ENCODE results near the gene PI4K2B. TPM values are rescaled to one million over a fixed set of nuclear protein-coding genes. Genes with fewer than 3 reads are reported as not detected.
"Not testable (repeated sequence)": the region's sequence is repeated elsewhere in the genome, so short reads cannot be mapped to it uniquely, and the experiment has no call there.

Gene PI4K2B
- total RNA-seq, result 27.2 and 29.7 TPM in 2 replicates

DNA sequence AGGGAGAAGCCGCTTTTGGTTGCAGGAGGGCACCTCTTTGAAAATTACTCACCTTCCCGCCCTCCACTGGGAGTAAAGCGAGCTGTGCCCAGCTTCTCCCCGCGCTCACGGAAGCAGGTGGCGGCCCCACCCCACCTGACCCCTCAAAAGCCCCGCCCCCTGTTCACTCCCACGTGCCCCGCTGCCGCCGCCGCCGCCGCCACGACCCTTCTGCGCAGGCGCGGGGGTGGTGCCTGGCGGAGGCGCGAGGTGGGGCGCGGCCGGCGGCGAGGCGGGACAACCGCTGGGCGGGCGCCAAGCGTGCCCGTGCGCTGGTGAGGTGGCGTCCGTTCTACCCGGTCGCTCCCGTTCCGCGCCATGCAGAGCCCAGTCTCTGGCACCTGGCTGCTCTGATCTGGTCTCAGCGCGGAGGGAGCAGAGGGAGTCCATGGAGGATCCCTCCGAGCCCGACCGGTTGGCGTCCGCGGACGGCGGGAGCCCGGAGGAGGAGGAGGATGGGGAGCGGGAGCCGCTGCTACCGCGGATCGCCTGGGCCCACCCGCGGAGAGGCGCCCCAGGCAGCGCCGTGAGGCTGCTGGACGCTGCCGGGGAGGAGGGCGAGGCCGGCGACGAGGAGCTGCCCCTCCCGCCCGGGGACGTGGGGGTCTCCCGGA, at the start of gene PI4K2B:
Gene PI4K2B, plus strand, starts transcription at position 297 of the 653 bp plus-strand sequence. Its CDS starts 131 bp downstream, at position 428.
- intact Hi-C loops (cut with micrococcal nuclease), result loop anchor here (1.0 to 10.0 kb wide), 13 partner anchors 19 to 1623 kb away; partner anchors contain the start of genes ANAPC4, DHX15, SEL1L3 and SEPSECS

GRCh38 chr4:25184056-25184455, 49.8 kb upstream of the PI4K2B start:
- intact Hi-C loops (cut with micrococcal nuclease), result no loop called here

DNA sequence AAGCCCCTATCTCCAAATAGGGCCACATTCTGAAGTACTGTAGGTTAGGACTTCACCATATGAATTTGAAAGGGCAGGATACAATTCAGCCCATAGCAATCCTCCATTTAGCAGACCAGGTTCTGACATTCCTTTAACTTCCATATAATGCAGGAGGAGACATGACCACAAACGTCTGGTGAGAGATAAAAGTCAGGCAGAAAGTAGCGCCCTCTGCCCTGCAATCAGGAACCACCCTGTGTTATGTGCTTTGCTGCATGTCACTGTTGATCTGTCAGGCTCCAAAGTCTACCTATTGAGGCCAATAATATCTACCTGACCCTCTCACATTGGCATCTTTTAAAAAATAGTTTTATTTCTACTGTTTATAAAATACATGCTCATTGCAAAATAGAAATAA, 43.4 kb upstream of the PI4K2B start:
- intact Hi-C loops (cut with micrococcal nuclease), result no loop called here

DNA sequence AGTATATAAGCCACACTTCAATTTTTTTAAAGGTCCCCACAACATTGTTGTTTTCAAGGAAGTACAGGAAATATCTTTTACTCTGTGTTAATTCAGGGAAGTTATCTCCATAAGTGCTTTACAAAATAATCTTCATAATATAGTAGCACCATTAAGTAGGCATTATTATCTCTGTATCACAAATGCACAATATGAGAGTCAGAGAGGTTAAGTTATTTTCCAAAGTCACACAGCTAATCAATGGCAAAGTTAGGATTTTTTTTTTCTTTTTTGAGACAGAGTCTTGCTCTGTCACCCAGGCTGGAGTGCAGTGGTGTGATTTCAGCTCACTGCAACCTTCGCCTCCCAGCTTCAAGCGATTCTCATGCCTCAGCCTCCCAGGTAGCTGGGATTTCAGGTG, 35.1 kb upstream of the PI4K2B start:
- intact Hi-C loops (cut with micrococcal nuclease), result no loop called here

GRCh38 chr4:25207997-25208396, 25.8 kb upstream of the PI4K2B start:
- intact Hi-C loops (cut with micrococcal nuclease), result no loop called here

DNA sequence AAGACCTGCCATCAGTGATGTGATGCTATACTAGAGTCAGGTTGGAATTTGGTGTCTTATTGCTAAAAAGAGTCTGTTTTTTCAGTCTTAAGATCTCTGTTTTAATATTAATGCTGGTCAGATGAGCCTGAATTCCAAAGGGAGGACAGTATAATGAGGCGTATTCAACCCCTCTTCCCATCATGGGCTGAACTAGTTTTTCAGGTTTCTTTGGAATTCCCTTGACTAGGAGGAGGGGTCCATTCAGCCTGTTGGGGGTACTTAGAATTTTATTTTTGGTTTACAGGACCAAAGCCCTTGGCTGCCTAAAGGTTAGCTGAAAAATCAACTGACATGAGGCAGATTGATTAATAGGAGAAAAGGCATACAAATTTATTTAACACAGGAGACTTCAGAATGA, 24.1 kb upstream of the PI4K2B start:
- intact Hi-C loops (cut with micrococcal nuclease), result no loop called here

GRCh38 chr4:25211721-25212120, 22.1 kb upstream of the PI4K2B start:
- intact Hi-C loops (cut with micrococcal nuclease), result no loop called here

DNA sequence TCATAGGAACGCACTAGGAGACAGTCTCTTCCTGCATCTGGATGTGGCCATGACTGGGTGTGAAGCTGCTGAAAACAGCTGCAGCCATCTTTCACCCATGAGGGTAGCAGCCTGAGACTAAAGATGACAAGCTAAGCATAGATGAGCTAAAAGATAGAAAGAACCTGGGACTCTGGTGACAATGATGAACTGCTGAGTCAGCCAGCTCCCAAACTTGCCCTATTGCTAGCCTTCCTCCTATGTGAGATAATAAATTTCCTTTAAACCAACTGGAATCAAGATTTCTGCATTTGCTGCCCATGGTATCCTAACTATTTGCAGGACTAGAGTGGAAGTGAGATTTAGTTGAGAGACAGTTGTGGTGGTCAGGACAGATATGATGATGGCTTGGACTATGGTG, 21.0 kb upstream of the PI4K2B start:
- intact Hi-C loops (cut with micrococcal nuclease), result no loop called here

DNA sequence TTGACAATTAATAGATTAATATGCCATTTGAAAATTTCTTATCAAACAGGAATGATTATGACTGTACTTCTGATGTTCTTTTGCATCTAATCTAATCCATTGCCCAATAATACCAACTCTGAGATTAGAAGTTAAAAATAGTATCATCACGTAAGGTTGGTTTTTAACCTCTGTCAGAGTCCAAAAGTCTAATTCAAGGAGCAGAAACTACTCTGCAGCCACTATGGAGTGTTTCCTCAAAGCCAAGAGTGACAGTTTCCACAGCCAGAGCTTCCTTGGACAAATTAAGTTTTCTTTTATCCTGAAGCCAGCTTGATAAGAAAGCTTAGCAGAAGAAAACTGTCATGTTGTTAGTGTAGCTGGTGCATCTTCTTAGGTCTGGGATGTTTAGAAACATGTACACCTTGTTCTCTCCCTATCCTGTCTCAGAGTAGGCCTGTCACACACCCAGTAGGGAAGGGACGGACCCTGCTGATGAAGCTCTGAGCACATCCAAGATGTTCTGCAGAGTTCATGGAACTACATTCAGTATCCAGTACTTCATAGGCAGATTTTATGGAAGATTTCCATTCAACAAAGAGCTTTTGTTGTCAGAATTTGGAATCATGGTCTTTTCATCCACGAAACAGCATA, 20.4 kb upstream of the PI4K2B start:
- intact Hi-C loops (cut with micrococcal nuclease), result no loop called here

GRCh38 chr4:25214750-25215149, 19.1 kb upstream of the PI4K2B start:
- intact Hi-C loops (cut with micrococcal nuclease), result not testable (repeated sequence)

- intact Hi-C loops (cut with micrococcal nuclease), result no loop called here
Measured at GRCh38 chr4:25215511-25215910, 18.3 kb upstream of the PI4K2B start.

DNA sequence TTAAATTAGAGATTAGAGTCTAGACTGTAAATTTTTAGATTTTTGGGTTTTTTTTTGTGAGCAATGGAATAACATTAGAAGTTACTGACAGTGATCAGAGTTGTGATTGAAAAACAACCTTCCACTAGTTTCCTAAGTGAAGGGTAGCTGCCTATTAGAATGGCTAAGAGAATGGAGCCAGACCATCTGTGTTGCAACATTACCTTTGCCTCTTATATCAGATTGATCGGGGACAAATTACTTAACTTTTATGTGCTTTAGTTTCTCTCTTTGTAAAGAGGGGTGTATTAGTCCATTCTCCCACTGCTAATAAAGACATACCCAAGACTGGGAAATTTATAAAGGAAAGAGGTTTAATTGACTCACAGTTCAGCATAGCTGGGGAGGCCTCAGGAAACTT, 12.5 kb upstream of the PI4K2B start:
- intact Hi-C loops (cut with micrococcal nuclease), result no loop called here

DNA sequence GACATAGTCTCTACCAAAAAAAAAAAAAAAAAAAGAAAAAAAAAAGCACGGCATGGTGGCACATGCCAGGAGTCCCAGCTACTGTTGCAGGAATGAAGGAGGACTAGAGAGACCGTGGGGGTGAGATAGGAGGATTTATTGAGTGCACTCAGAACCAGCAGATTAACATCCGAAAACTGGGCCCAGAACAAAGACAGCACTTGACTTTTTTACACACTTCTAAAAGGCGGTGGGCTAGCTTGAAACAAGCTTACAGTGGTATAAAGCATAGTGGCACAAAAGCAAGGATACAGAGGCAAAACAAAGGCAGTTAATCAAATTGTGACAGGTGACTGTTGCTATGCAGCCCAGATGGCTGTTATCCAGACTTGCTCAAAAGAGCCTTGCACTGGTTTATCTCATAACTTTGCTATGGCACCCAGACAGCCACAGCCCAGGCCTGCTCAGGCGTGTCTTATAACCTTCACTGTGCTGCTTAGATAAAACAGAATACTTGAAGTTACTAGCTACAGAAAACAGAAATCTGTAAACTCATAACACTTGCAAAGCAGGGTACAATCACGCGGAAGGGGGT, 9.9 kb upstream of the PI4K2B start:
- intact Hi-C loops (cut with micrococcal nuclease), result no loop called here

DNA sequence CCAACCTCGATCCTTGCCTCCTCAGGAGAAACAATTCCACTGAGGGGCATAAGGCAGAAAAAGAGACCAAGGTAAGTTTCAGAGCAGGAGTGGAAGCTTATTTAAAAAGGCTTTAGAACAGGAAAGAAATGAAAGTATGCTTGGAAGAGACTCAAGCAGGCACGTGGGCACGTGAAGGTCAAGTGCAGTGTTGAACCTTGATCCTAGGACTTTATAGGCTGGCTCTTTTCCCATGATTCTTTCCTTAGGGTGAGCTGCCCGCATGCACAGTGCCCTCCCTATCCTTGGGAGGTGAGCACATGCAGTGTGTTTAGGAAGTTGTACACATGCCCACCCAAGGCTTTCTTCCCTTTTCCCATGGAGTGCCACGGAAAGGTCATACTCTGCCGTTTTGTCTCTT, 4.0 kb upstream of the PI4K2B start:
- intact Hi-C loops (cut with micrococcal nuclease), result loop anchor here (5.0 to 10.0 kb wide), 3 partner anchors 758 to 965 kb away; no protein-coding TSS in a partner anchor

GRCh38 chr4:25233194-25233593, 639 bp upstream of the PI4K2B start:
- intact Hi-C loops (cut with micrococcal nuclease), result loop anchor here (1.0 to 10.0 kb wide), 5 partner anchors 649 to 1624 kb away; partner anchors contain the start of gene DHX15

- intact Hi-C loops (cut with micrococcal nuclease), result loop anchor here (1.0 to 10.0 kb wide), 15 partner anchors 18 to 1902 kb away; partner anchors contain the start of genes ANAPC4, SEL1L3, SEPSECS and SMIM20
Measured at GRCh38 chr4:25234390-25235370, 847 bp downstream of the PI4K2B start.

GRCh38 chr4:25235401-25235800, 1.6 kb downstream of the PI4K2B start:
- intact Hi-C loops (cut with micrococcal nuclease), result loop anchor here (1.0 to 10.0 kb wide), 9 partner anchors 17 to 1903 kb away; partner anchors contain the start of gene SEL1L3

- intact Hi-C loops (cut with micrococcal nuclease), result loop anchor here (5.0 to 10.0 kb wide), 4 partner anchors 36 to 1904 kb away; no protein-coding TSS in a partner anchor
Measured at GRCh38 chr4:25236030-25236429, 2.2 kb downstream of the PI4K2B start.

DNA sequence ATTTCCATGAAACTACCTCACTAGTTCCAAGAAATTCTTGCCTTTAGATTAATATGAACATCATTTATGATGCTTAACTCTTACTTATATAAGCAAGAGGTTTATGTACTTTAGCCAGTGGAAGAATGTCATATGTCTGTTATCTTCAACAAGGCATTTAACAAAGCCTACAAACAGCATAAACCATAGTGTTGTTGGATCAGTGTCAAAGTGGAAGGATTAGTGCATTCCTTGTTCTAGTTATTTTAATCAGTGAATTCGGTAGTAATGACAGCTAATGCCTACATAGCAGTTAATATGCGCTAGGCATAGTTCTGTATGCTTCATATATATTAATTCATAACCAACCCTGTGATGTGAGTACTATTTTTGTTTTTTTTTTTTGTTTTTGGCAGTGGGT, 3.1 kb downstream of the PI4K2B start:
- intact Hi-C loops (cut with micrococcal nuclease), result loop anchor here (5.0 to 10.0 kb wide), 4 partner anchors 35 to 1905 kb away; no protein-coding TSS in a partner anchor

- intact Hi-C loops (cut with micrococcal nuclease), result loop anchor here (5.0 to 10.0 kb wide), 4 partner anchors 34 to 1906 kb away; no protein-coding TSS in a partner anchor
Measured at GRCh38 chr4:25238052-25238451, 4.2 kb downstream of the PI4K2B start.

DNA sequence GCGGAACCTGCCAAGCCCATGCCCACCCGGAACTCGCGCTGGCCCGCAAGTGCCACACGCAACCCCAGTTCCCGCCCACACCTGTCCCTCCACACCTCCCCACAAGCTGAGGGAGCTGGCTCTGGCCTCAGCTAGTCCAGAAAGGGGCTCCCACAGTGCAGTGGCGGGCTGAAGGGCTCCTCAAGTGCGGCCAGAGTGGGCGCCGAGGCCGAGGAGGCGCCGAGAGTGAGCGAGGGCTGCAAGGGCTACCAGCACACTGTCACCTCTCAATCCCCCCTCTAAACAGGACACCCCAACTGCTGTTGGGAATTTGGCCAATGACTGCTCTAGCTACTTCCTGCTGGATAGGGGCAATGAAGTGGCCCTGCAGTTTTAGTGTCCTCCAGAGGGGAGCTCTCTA, 5.7 kb downstream of the PI4K2B start:
- intact Hi-C loops (cut with micrococcal nuclease), result loop anchor here (5.0 to 10.0 kb wide), 4 partner anchors 33 to 1907 kb away; no protein-coding TSS in a partner anchor

Measured in T-helper 1 cell treated with Interleukin-12 subunit alpha and Interleukin-12 subunit beta and Interleukin-4 antibody, amounts not matched to agents 30 ng/mL and 1 ng/mL, for 36 hours (primary cell).